HG03520 (cell line): Measurements from ENCODE around the gene SLC18A2.
"Not testable (repeated sequence)": the region's sequence is repeated elsewhere in the genome, so short reads cannot be mapped to it uniquely, and the experiment has no call there.

ENCODE experiments used
- ATAC-seq: cut with Tn5 transposase; IDR thresholded peaks from one replicate; pipeline ENCODE4 v1.9.1; 2021; ENCODE audit warnings: mild to moderate bottlenecking, moderate library complexity; ENCODE audit not compliant: unreplicated experiment

The SLC18A2 gene

GRCh38 chr10:117240621-117241529 lies at the start of gene SLC18A2:
Gene SLC18A2, plus strand, starts transcription at chr10:117241114. Its CDS starts 580 bp downstream, at chr10:117241694.
- ATAC-seq = no peak

- ATAC-seq = no peak
These were observed 43.7 kb upstream of the SLC18A2 start, which contains the start of gene KCNK18 for GRCh38 chr10:117197189-117197588. Gene KCNK18, plus strand, starts transcription at chr10:117197489. Its CDS starts 0 bp downstream, at chr10:117197489.

- ATAC-seq = no peak
These were observed 42.8 kb upstream of the SLC18A2 start for GRCh38 chr10:117198088-117198487.

DNA sequence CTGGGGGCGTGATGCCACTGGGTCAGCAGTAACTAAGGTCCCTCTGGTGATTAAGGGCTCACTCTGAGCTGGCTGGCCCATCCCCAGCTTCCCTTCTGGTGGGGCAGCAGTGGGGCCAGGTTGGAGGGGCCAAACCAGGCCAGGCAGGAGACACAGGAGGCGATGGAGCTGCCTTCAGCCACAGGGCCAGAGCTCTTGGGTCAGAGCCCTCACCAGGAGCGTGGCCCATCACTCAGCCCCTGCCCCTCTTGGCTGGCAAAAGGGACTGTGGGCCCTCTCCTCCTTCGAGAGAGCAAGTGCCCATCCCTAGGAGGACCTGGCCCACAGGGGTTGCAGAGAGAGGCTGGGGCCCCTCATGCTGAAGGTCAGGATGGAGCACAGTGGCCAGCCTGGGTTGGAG lies 39.1 kb upstream of the SLC18A2 start:
- ATAC-seq = no peak

DNA sequence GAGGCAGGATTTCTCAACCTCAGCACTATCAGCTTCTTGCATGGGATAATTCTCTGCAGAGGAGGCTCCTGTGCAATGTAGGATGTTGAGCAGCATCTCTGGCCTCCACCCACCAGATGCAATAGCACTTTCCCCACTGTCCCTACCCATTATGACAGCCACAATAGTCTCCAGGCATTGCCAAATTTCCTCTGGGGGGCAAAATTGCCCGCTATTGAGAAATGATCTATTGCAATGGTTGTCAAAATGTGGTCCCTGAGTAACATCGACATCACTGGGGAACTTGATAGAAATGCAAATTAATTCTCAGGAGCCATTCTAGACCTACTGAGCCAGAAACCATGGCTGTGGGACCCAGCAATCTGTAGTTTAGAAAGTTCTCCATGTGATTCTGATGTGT lies 36.6 kb upstream of the SLC18A2 start:
- ATAC-seq = no peak

DNA sequence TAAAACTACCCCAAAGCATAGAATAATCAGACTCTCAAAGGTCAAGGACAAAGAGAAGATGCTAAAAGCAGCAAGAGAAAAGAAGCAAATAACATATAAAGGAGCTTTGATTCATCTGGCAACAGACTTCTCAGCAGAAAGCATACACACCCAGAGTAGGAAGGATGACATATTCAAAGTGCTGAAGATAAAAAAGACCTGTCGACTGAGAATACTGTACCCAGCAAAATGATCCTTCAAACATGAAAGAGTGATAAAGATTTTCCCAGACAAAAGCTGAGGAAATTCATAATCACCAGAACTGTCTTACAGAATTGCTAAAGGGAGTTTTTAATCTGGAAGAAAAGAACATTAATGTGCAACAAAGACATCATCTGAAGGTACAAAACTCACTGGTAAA lies 28.7 kb upstream of the SLC18A2 start:
- no peak for ATAC-seq

DNA sequence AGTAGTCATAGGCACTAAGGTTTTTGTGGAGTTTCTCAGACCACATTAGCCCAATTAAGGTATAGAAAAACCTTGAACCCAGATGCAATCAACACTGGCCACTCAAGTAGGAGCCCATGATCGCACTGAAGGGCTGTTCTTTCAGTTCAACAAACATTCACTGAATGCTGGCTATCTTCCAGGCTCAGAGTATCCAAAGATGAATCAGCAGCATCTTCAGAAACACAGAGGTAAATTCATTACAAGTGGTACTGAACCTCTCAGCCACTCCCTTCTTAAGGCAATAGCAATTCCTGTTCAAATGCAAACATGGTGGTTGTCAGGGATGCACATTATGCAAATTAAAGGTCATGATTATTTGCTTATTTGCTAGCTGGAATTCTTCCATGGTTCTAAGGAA lies 26.5 kb upstream of the SLC18A2 start:
- ATAC-seq = no peak

GRCh38 chr10:117215079-117215478 lies 25.8 kb upstream of the SLC18A2 start:
- ATAC-seq = no peak

DNA sequence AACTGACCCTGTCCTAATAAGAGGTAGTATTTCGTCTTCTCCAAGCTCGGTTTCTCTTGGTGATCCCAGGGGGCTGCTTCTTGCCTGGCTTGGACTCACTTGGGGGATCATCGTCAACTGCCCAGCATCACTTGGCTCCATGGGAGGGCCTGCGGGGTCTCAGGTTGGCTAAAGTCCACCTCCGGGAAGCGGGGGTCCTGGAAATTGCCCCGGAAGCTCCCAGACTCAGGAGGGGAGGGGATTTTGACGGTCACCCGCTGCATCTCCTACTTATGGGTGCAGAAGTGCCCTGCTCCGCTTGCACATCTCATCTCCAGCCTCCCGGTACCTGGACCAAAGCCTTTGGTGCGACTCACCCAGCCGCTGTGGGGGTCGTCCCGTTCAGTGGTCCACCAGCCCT lies 24.9 kb upstream of the SLC18A2 start:
- ATAC-seq = no peak

GRCh38 chr10:117216611-117217195 lies 24.2 kb upstream of the SLC18A2 start:
- peak; percentile 87 for ATAC-seq

DNA sequence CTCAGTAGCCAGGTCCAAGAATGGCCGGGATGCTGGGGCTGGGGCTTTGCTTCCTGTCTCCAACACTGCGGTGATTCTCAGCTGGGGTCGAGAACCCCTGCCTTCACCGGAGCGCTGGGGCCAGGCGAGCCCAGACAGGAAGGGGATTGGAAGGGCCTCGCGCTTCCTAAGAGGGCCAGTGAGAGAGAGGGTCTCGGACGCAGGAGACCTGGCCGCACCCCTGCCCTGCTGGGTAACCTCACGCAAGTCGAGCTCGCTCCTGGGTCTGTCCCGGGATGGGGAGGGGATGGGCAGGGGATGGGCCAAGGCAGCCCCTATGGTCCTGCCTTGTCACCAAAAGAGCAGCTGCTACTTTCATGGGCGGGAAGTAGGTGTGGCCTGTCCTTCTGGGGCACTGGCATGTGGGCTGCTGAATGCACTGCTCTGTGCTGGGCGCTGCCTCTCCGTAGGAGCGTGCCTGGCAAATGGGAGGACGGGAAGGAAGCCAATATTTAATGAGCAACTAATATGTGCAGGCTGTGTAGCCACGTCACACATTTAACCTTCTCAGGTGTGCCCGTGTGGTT lies 23.6 kb upstream of the SLC18A2 start:
- ATAC-seq = no peak

DNA sequence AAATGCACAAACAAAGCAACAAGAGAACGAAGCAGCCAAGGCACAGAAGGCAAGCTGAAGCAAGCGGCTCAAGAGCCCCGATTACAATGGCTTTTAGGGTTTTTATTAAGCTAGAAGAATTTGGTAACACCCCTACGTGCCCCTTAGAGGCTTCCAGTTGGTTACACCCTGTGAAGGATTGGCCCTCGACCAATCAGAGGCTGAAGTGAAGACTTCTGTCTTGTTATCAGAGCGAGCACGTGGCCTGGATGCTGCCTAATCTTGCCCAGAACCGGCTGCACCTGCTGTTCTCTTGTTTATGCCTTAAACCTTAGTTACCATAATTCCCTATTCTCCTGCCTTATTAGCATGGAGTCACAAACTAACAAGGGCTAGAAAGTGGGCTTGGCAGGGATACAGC lies 22.3 kb upstream of the SLC18A2 start:
- no peak for ATAC-seq

- ATAC-seq = no peak
These were observed 19.7 kb upstream of the SLC18A2 start for GRCh38 chr10:117221156-117221711.

DNA sequence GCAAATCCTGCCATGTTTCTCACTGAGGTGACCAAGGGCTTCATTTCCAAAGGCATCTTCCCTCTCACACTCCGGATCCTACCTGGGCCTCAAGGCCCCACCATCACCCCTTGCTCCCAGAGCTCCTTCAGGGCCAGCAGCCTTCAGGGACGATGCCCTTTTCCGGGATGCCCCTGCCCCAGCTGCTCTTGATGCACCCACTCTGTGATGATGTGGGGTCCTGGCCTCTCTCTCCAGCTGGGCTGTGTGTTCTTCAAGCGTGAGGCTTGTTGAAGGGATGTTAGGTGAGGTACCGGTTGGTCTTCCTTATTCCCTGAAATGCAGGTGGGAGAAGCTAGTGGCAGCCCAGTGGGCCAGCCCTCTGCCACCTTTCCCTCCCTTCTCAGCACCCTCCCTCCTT lies 18.4 kb upstream of the SLC18A2 start:
- ATAC-seq = no peak

GRCh38 chr10:117222976-117223692 lies 17.8 kb upstream of the SLC18A2 start:
- ATAC-seq = no peak

DNA sequence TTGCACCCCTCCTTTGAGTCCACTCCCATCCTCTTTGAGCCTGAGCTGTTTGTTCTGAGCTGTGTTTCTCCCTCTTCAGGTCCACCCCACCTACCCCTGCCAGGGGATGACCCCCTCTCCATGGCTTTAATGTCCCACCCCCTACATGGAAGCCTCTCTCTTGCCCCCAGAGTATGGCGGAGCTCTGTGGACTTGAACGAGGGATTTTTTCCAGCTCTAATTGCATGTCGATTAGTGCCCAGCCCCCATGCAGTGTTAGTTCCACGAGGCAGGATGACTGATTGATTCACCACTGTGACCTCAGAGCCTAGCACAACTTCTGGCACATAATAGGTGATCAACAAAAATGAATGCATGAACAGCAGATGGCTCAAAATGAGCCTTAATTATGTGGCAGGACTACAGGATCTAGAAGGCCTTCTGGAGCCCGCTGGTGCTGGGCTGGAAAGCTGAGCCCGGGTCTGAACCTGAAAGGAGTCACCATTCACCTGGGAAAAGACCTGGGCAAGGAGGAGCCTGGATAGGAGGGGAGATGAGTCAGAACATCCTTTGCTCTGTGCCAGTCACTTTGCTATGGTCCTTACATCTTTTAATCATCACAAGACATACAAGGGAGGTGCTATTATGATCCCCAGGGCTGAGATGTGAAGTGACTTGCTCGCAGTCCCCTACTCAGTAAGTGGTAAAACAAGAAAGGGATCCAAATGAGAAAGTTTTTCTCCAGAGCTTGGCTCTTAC lies 17.1 kb upstream of the SLC18A2 start:
- ATAC-seq = no peak

- no peak for ATAC-seq
These were observed 16.0 kb upstream of the SLC18A2 start for GRCh38 chr10:117224881-117225280.

GRCh38 chr10:117226813-117227451 lies 14.0 kb upstream of the SLC18A2 start:
- ATAC-seq = peak; percentile 63

DNA sequence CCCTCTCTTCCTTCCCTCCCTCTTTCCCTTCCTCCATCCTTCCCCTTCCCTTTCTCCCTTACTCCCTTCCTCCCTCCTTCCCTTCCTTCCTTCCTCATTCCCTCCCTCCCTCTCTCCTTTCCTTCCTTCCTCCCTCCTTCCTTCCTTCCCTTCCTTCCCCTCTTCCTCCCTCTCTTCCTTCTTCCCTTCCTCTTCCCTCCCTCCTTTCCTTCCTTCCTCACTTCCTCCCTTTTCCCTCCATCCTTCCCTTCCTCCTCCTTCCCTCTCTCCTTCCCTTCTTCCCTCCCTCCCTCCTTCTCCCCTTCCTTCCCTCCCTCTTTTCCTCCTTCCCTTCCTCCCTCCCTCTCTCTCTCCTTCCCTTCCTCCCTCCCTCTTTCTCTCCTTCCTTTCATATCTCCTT lies 12.7 kb upstream of the SLC18A2 start:
- ATAC-seq = no peak

DNA sequence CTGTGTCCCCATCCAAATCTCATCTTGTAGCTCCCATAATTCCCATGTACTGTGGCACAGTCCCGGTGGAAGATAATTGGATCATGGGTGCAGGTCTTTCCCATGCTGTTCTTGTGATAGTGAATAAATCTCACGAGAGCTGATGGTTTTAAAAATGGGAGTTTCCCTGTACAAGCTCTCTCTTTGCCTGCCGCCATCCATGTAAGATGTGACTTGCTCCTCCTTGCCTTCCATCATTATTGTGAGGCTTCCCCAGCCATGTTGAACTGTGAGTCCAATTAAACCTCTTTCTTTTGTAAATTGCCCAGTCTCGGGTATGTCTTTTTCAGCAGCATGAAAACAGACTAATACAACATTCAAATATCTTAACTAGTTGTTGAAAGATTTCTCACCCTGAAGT lies 10.8 kb upstream of the SLC18A2 start:
- not testable (repeated sequence) for ATAC-seq
